Natural killer cell (primary cell): ENCODE measurements around the gene ASTN2. TPM values are rescaled to one million over a fixed set of nuclear protein-coding genes. Genes with fewer than 3 reads are reported as not detected.

Experiments used
- ATAC-seq, 3 donors: fragments of 150-1000 bp in 2 of 3; fragments of 200-7000 bp in 1 of 3; cut with Tn5 transposase; 1 replicate in 1 of 3; 2 replicates in 2 of 3; pipeline ENCODE4 v1.10.0; 2021; ENCODE audit warnings: mild to moderate bottlenecking in 2 of 3, moderate library complexity in 2 of 3
- DNase-seq, 2 donors: peaks; one replicate each; pipeline versions ENCODE4 v3.0.0 to v3.0.0-alpha.2; 2013 to 2021; ENCODE audit warnings: mixed read lengths in 1 of 2
- H3K27ac ChIP-seq: one replicate; pipeline ENCODE4 v1.5.1; 2013; ENCODE audit warnings: mild to moderate bottlenecking, low read length
- H3K27me3 ChIP-seq: one replicate; pipeline ENCODE4 v1.6.1; 2013; ENCODE audit warnings: low read length; ENCODE audit not compliant: control insufficient read depth, insufficient read depth
- H3K36me3 ChIP-seq: one replicate; pipeline ENCODE4 v1.6.1; 2013; ENCODE audit warnings: low read length; ENCODE audit not compliant: control insufficient read depth, insufficient read depth
- H3K4me1 ChIP-seq: one replicate; pipeline ENCODE4 v1.6.1; 2013; ENCODE audit warnings: low read length; ENCODE audit not compliant: control insufficient read depth, insufficient read depth
- H3K4me3 ChIP-seq: one replicate; pipeline ENCODE4 v1.5.1; 2013; ENCODE audit warnings: low read length
- H3K9me3 ChIP-seq: one replicate; pipeline ENCODE4 v1.6.1; 2013; ENCODE audit warnings: low read length; ENCODE audit not compliant: control insufficient read depth, insufficient read depth
- H3K27ac Mint-ChIP-seq, 2 donors: one replicate each; pipeline ENCODE4 v1.8.0; 2022; ENCODE audit warnings: mild to moderate bottlenecking in 2 of 2, mixed read lengths in 2 of 2, moderate library complexity in 1 of 2
- H3K27me3 Mint-ChIP-seq, 2 donors: one replicate each; pipeline ENCODE4 v1.8.0; 2022; ENCODE audit warnings: low read depth in 2 of 2, mixed read lengths in 2 of 2
- H3K36me3 Mint-ChIP-seq: one replicate; pipeline ENCODE4 v1.8.0; 2022; ENCODE audit warnings: mixed read lengths
- H3K4me1 Mint-ChIP-seq, 2 donors: one replicate each; pipeline ENCODE4 v1.8.0; 2022; ENCODE audit warnings: mixed read lengths in 2 of 2
- H3K4me3 Mint-ChIP-seq: one replicate; pipeline ENCODE4 v1.8.0; 2022; ENCODE audit warnings: mild to moderate bottlenecking, moderate library complexity, mixed read lengths
- H3K9me3 Mint-ChIP-seq, 2 donors: one replicate each; pipeline ENCODE4 v1.8.0; 2022; ENCODE audit warnings: mixed read lengths in 2 of 2
- WGBS: methylation state at CpG from one replicate; pipeline ENCODE4 v1.1.7; 2013; ENCODE audit warnings: missing lambda C conversion rate; ENCODE audit not compliant: insufficient coverage; 5-methylcytosine and 5-hydroxymethylcytosine counted together
- intact Hi-C: fragments of 100-400 bp; cut with micrococcal nuclease; formaldehyde crosslinking; loops from one replicate; pipeline ENCODE4 v1.14.2; 2022
- total RNA-seq, 4 donors: library from RNA; stranded (reverse); fragments of 120-200 nt in 1 of 4; gene quantifications; one replicate each; pipeline versions ENCODE4 v1.2.3 to v1.2.4, GENCODE V29; 2013 to 2022
- TF ChIP-seq, protein P1 (sequence below): fragments of 200-600 bp; IDR thresholded peaks from one replicate; pipeline ENCODE4 v1.8.0; 2022; ENCODE audit warnings: antibody characterized with exemption

Gene ASTN2
- total RNA-seq, 3 donors from 2014 or later (not counting 1 experiment from before 2014, with no cell fraction given), result 3.0 to 3.5 (median 3.2) TPM

DNA sequence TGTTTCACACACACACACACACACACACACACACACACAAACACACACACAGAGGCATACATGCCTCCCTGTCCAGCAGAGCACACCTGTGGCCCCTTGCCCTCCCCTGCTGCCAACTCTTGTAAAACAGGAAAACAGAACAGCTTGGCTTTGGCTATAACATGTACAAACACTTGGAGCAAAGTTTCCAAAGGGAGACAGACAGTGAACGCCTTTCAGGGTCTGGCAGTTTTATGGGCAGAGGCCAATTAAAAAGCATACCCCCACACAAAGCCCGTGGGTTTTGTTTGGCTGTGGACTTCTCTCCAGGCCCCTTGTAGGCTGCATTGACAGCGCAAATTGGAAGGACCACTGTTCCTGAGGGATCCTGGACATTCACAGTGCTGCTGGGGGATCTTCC lies 995.7 kb downstream of the ASTN2 start:
- TF ChIP-seq, protein P1, sequence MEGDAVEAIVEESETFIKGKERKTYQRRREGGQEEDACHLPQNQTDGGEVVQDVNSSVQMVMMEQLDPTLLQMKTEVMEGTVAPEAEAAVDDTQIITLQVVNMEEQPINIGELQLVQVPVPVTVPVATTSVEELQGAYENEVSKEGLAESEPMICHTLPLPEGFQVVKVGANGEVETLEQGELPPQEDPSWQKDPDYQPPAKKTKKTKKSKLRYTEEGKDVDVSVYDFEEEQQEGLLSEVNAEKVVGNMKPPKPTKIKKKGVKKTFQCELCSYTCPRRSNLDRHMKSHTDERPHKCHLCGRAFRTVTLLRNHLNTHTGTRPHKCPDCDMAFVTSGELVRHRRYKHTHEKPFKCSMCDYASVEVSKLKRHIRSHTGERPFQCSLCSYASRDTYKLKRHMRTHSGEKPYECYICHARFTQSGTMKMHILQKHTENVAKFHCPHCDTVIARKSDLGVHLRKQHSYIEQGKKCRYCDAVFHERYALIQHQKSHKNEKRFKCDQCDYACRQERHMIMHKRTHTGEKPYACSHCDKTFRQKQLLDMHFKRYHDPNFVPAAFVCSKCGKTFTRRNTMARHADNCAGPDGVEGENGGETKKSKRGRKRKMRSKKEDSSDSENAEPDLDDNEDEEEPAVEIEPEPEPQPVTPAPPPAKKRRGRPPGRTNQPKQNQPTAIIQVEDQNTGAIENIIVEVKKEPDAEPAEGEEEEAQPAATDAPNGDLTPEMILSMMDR, result no peak
- H3K36me3 ChIP-seq, result no peaks in the 10 kb centered on the region
- H3K4me3 Mint-ChIP-seq, result no peak overlapping the region
- intact Hi-C loops, result no loop called here
- H3K9me3 ChIP-seq, result no peaks in the 10 kb centered on the region
- no peak overlapping the region for H3K27ac Mint-ChIP-seq
- 56% methylated on average over 3 of the region's 3 CpGs for WGBS
- no peaks in the 10 kb centered on the region for H3K4me1 ChIP-seq
- no peaks in the 10 kb centered on the region for H3K27me3 ChIP-seq
- H3K4me1 Mint-ChIP-seq, result no peaks in the 10 kb centered on the region
- no peak for DNase-seq
- no peak overlapping the region for H3K27ac ChIP-seq
- no peak overlapping the region for H3K4me3 ChIP-seq
- H3K27me3 Mint-ChIP-seq, result no peaks in the 10 kb centered on the region
- H3K36me3 Mint-ChIP-seq, result no peaks in the 10 kb centered on the region
- H3K9me3 Mint-ChIP-seq, result peaks cover 0 to 2% of the 10 kb centered on the region in 2 donors
- ATAC-seq, result no peak

DNA sequence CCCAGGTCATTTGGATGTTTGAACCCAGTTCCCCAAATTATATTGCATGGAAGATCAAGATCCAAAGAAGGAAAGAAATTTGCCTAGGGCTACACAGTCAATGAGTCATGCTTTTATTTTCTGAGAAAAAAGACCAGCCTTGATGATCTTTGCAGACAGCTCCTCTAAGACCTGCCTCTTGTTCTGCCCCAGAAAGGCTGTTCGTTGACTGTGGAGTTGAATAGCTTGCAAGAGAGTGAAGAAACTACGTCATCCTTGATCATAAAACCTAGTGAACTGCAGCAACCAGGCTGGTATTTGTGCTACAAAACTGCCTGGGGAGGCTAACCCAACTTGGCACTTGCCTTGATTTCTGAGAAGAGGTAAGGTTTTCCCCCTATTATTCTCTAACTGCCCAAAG lies 997.4 kb downstream of the ASTN2 start:
- TF ChIP-seq, protein P1, result no peak
- ATAC-seq (no peak), DNase-seq (no peak)
- H3K4me1 ChIP-seq, result no peaks in the 10 kb centered on the region
- H3K4me1 Mint-ChIP-seq, result no peaks in the 10 kb centered on the region
- intact Hi-C loops, result no loop called here
- no peak overlapping the region for H3K4me3 Mint-ChIP-seq
- peaks cover 0 to 2% of the 10 kb centered on the region in 2 donors for H3K9me3 Mint-ChIP-seq
- H3K27me3 Mint-ChIP-seq, result no peaks in the 10 kb centered on the region
- H3K9me3 ChIP-seq, result no peaks in the 10 kb centered on the region
- no peak overlapping the region for H3K4me3 ChIP-seq
- H3K36me3 ChIP-seq, result no peaks in the 10 kb centered on the region
- H3K36me3 Mint-ChIP-seq, result no peaks in the 10 kb centered on the region
- H3K27me3 ChIP-seq, result no peaks in the 10 kb centered on the region
- H3K27ac Mint-ChIP-seq, result no peak overlapping the region
- WGBS, result 89% methylated on average over 2 of the region's 2 CpGs
- no peak overlapping the region for H3K27ac ChIP-seq

DNA sequence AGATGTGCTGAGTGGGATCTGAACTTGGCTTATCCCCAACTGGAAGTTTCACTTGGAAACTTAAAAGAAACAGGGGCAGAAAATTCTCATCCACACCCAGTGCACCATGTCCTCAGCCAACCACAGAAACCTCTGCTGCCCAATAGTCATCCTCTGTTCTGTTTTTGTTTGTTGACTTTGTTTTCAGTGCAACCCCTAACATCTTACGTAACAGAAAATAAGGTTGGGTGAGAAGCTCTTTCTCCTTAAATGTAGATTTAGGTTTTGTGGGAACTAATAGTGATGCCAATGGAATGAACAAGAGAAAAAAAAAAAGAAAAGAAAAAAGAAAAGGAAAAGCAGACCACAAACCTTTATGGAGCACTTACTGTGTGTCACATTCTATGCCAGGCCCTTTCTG lies 998.4 kb downstream of the ASTN2 start:
- H3K4me1 ChIP-seq, result no peaks in the 10 kb centered on the region
- Mint-ChIP-seq H3K36me3 (no peaks in the 10 kb centered on the region), H3K9me3 (peaks cover 0 to 2% of the 10 kb centered on the region in 2 donors), H3K27me3 (no peaks in the 10 kb centered on the region), H3K4me3 (no peak overlapping the region), H3K4me1 (no peaks in the 10 kb centered on the region), H3K27ac (no peak overlapping the region)
- WGBS, result 100% methylated on average over 1 of the region's 1 CpG
- DNase-seq (no peak), ATAC-seq (no peak)
- H3K36me3 ChIP-seq, result no peaks in the 10 kb centered on the region
- intact Hi-C loops, result no loop called here
- H3K9me3 ChIP-seq, result no peaks in the 10 kb centered on the region
- no peak overlapping the region for H3K27ac ChIP-seq
- no peak overlapping the region for H3K4me3 ChIP-seq
- no peaks in the 10 kb centered on the region for H3K27me3 ChIP-seq
- TF ChIP-seq, protein P1, result no peak

DNA sequence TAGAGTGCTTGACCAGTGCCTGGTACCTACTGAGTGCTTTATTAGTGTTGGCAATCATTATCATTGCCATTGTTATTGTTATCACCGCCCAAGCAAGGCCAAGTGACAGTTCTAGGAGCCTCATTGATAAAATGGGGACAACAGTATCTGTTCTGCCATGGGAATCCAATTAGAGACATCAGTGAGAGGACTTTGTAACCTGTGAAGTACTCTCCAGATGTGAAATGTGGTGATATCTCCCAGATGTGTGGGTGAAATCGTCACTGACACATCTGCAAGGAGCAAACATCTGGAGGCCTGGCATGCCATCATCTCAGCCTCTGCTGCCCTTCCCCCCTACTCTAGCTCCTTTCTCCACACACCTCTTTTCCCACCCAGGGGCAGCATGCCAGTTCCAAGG lies 1000.5 kb downstream of the ASTN2 start:
- Histone ChIP-seq H3K9me3 (no peaks in the 10 kb centered on the region), H3K4me1 (no peaks in the 10 kb centered on the region), H3K36me3 (no peaks in the 10 kb centered on the region), H3K4me3 (no peak overlapping the region), H3K27me3 (no peaks in the 10 kb centered on the region), H3K27ac (no peak overlapping the region)
- 96% methylated on average over 2 of the region's 2 CpGs for WGBS
- ATAC-seq, result no peak
- Mint-ChIP-seq H3K9me3 (peaks cover 0 to 4% of the 10 kb centered on the region in 2 donors), H3K27me3 (no peaks in the 10 kb centered on the region), H3K4me3 (no peak overlapping the region), H3K27ac (no peak overlapping the region), H3K36me3 (no peaks in the 10 kb centered on the region), H3K4me1 (no peaks in the 10 kb centered on the region)
- no peak for DNase-seq
- intact Hi-C loops, result no loop called here
- TF ChIP-seq, protein P1, result no peak
